Activated naive CD4-positive, alpha-beta T cell treated with anti-CD3 and anti-CD28 coated beads, Interleukin-2, amount 50 U/mL, for 16 hours (primary cell): ENCODE results near the gene OR2AJ1.

Experiments
- DNase-seq: peaks from one replicate; pipeline ENCODE4 v3.0.0-alpha.2; 2020

OR2AJ1 gene

GRCh38 chr1:247924868-247925267, at the start of gene OR2AJ1:
TSS of gene OR2AJ1 (plus strand) at chr1:247924889. CDS start at chr1:247933769, 8,880 bp downstream.
- DNase-seq: no peak

GRCh38 chr1:247883346-247883745, 41.3 kb upstream of the OR2AJ1 start:
- DNase-seq: no peak

GRCh38 chr1:247884797-247885413, 39.8 kb upstream of the OR2AJ1 start:
- DNase-seq: no peak

- DNase-seq: no peak
These were observed 29.5 kb upstream of the OR2AJ1 start, which contains the start of gene OR2W3 for GRCh38 chr1:247895163-247895637. TSS of gene OR2W3 (plus strand) at chr1:247895587. CDS start at chr1:247895587, 0 bp downstream.

- DNase-seq: no peak
These were observed 28.7 kb upstream of the OR2AJ1 start for GRCh38 chr1:247895976-247896375.

GRCh38 chr1:247904122-247904521, 20.6 kb upstream of the OR2AJ1 start:
- no peak for DNase-seq

- no peak for DNase-seq
These were observed 19.5 kb upstream of the OR2AJ1 start for GRCh38 chr1:247905181-247905580.

- DNase-seq: no peak
These were observed 18.7 kb upstream of the OR2AJ1 start for GRCh38 chr1:247905910-247906503.

- DNase-seq: peak; percentile 15
These were observed 18.1 kb upstream of the OR2AJ1 start for GRCh38 chr1:247906504-247907047.

GRCh38 chr1:247908766-247909165, 15.9 kb upstream of the OR2AJ1 start:
- DNase-seq: no peak

- no peak for DNase-seq
These were observed 10.9 kb upstream of the OR2AJ1 start for GRCh38 chr1:247913786-247914185.

- no peak for DNase-seq
These were observed 9.6 kb upstream of the OR2AJ1 start for GRCh38 chr1:247914941-247915662.

GRCh38 chr1:247919952-247920351, 4.7 kb upstream of the OR2AJ1 start, which contains the start of gene OR2T8:
TSS of gene OR2T8 (plus strand) at chr1:247920252. CDS start at chr1:247921018, 766 bp downstream.
- no peak for DNase-seq

GRCh38 chr1:247923941-247924340, 748 bp upstream of the OR2AJ1 start:
- DNase-seq: no peak

- DNase-seq: no peak
These were observed 9.3 kb downstream of the OR2AJ1 start for GRCh38 chr1:247933989-247934388.

GRCh38 chr1:247935781-247936180, 11.1 kb downstream of the OR2AJ1 start:
- DNase-seq: no peak

- DNase-seq: no peak
These were observed 11.7 kb downstream of the OR2AJ1 start for GRCh38 chr1:247936415-247936814.

- peak; percentile 70 for DNase-seq
These were observed 12.5 kb downstream of the OR2AJ1 start for GRCh38 chr1:247936965-247937734.

GRCh38 chr1:247942624-247943023, 17.9 kb downstream of the OR2AJ1 start:
- DNase-seq: no peak

- no peak for DNase-seq
These were observed 23.9 kb downstream of the OR2AJ1 start, which contains the start of gene OR2L8 for GRCh38 chr1:247948558-247948957. TSS of gene OR2L8 (plus strand) at chr1:247948858. CDS start at chr1:247948858, 0 bp downstream.

GRCh38 chr1:247953408-247953807, 28.7 kb downstream of the OR2AJ1 start:
- no peak for DNase-seq

- DNase-seq: no peak
These were observed 37.1 kb downstream of the OR2AJ1 start for GRCh38 chr1:247961791-247962190.
